Panc1 (cell line): Measurements from ENCODE around the gene POLR3H. TPM values are rescaled to one million over a fixed set of nuclear protein-coding genes. Genes with fewer than 3 reads are reported as not detected.

Source experiments
- ATAC-seq: fragments of 200-7000 bp; cut with Tn5 transposase; 2 replicates; pipeline ENCODE4 v1.9.1; 2020; ENCODE audit warnings: mild to moderate bottlenecking, moderate library complexity
- BruUV-seq: library from RNA; stranded (reverse); fragments of 400-500 nt; replicated peaks from 2 replicates; lab custom pipeline; 2021; lab: Mats Ljungman, UMichigan
- CTCF ChIA-PET: fragments of 300-600 bp; sonication (Branson Sonifier 250); formaldehyde crosslinking; loops from one replicate; lab custom pipeline; 2022; ENCODE audit warnings: antibody characterized with exemption; lab: Charles Lee
- POLR2A ChIA-PET: fragments of 300-600 bp; sonication (Branson Sonifier 250); formaldehyde crosslinking; loops from one replicate; lab custom pipeline; 2022; ENCODE audit warnings: antibody characterized with exemption; lab: Charles Lee
- DNase-seq: peaks from one replicate; pipeline ENCODE4 v3.0.0-alpha.2; 2010; ENCODE audit warnings: low read depth, low spot score
- H3K27ac ChIP-seq: 2 replicates; pipeline ENCODE4 v1.5.1; 2011; ENCODE audit warnings: mild to moderate bottlenecking, low read length, inconsistent platforms
- H3K27me3 ChIP-seq: fragments of 200-500 bp; sonication (Bioruptor generic); 2 replicates; pipeline ENCODE4 v1.6.0; 2014; ENCODE audit warnings: low read length, inconsistent platforms; ENCODE audit not compliant: control insufficient read depth, insufficient read depth
- H3K36me3 ChIP-seq: fragments of 200-500 bp; sonication (Bioruptor generic); 2 replicates; pipeline ENCODE4 v1.5.1; 2014; ENCODE audit warnings: inconsistent platforms, mild to moderate bottlenecking, low read length, moderate library complexity; ENCODE audit not compliant: control insufficient read depth, insufficient read depth
- H3K4me1 ChIP-seq: 2 replicates; pipeline ENCODE4 v1.5.1; 2011; ENCODE audit warnings: inconsistent platforms, mild to moderate bottlenecking, low read length, moderate library complexity; ENCODE audit not compliant: control insufficient read depth, insufficient read depth
- H3K4me3 ChIP-seq, 2 experiments: 2 replicates each; pipeline ENCODE4 v1.5.1; 2011 to 2012; ENCODE audit warnings: low read depth in 2 of 2, low read length in 2 of 2, mild to moderate bottlenecking in 2 of 2, inconsistent platforms in 1 of 2, moderate library complexity in 1 of 2
- H3K9me3 ChIP-seq: fragments of 200-500 bp; sonication (Bioruptor generic); 2 replicates; pipeline ENCODE4 v1.5.1; 2014; ENCODE audit warnings: low read depth, mild to moderate bottlenecking, inconsistent platforms, low read length, moderate library complexity; ENCODE audit not compliant: control insufficient read depth, insufficient read depth
- CTCF ChIP-seq: fragments of 450-650 bp; IDR thresholded peaks from 2 replicates; pipeline ENCODE4 v1.5.1; 2017; ENCODE audit warnings: mild to moderate bottlenecking
- POLR2AphosphoS5 ChIP-seq: IDR thresholded peaks from 2 replicates; pipeline ENCODE4 v1.6.1; 2012; ENCODE audit warnings: mild to moderate bottlenecking, low read depth, low read length, moderate library complexity
- SIN3A ChIP-seq: IDR thresholded peaks from 2 replicates; pipeline ENCODE4 v1.6.1; 2012; ENCODE audit warnings: low read depth, mild to moderate bottlenecking, low read length, moderate library complexity, borderline replicate concordance; ENCODE audit not compliant: insufficient read depth
- TCF7L2 ChIP-seq: IDR thresholded peaks from 2 replicates; pipeline ENCODE4 v1.6.1; 2011; ENCODE audit warnings: mild to moderate bottlenecking, low read depth, low read length, inconsistent platforms
- in situ Hi-C: cut with HindIII; loops from 2 replicates; pipeline ENCODE4 v1.10.0; 2016; ENCODE audit warnings: low sequenced_read_pairs, low pct_unique_long_range_greater_than_20kb
- intact Hi-C: fragments of 100-400 bp; cut with micrococcal nuclease; formaldehyde crosslinking; loops from one replicate; pipeline ENCODE4 v1.10.0; 2022; ENCODE audit not compliant: unreplicated experiment
- total RNA-seq: library from RNA; stranded (reverse); gene quantifications from one replicate; pipeline ENCODE4 v1.2.1, GENCODE V29; 2021; ENCODE audit not compliant: unreplicated experiment
- TF ChIP-seq, protein P1 (sequence below), 2 experiments: IDR thresholded peaks; 2 replicates each; pipeline ENCODE4 v1.6.1; 2011 to 2012; ENCODE audit warnings: low read depth in 2 of 2, control low read depth in 1 of 2, low read length in 1 of 2, mild to moderate bottlenecking in 1 of 2, moderate library complexity in 1 of 2; ENCODE audit not compliant: insufficient read depth in 1 of 2

The POLR3H gene
- total RNA-seq, 1 experiment from 2014 or later: 46.6 TPM

GRCh38 chr22:41555325-41555982 lies 11.2 kb upstream of the POLR3H start:
- H3K4me3 ChIP-seq: no peak overlapping the region
- CTCF ChIA-PET: no interaction called here
- in situ Hi-C loops: no loop called here

DNA sequence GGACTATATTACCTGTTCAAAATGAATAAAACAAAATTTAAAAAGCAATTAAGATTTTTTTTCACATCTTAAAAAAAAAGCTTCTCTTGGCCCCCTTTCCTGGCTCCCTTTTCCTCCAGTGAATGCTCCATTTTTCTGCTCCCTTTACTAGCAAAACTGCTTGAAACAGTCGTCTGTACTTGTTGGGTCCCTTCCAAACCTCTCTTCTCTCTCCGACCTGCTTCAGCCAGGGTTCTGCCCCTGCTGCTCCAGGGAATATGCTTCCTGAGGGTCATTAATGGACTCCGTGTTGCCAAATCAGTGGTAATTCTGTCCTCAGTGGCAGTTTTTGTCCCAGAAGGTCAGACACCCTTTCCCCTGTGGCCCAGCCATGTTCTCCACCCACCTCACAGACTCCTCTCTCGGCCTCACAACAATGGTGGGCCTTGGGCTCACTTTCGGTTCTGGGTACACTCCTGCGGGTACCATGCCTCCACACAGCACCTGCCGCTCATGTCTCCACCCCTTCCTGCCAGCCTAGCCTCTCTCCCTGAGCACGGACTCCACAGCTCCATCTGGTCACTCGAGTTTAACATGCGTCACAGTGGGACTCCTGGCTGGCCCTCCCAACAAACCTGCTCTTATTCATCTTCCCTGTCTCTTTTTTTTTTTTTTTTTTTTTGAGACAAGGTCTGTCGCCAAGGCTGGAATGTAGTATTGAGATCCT lies 7.8 kb upstream of the POLR3H start:
- intact Hi-C loops: no loop called here
- Histone ChIP-seq H3K36me3 (no peaks in the 10 kb centered on the region), H3K4me1 (peaks cover 7% of the 10 kb centered on the region; the same call in 1 of the 2 replicates), H3K4me3 (no peak overlapping the region), H3K9me3 (no peaks in the 10 kb centered on the region), H3K27ac (no peak overlapping the region), H3K27me3 (no peaks in the 10 kb centered on the region)
- DNase-seq: no peak
- in situ Hi-C loops: no loop called here
- ATAC-seq: no peak
- no TSS peak for BruUV-seq
- no peak for TF ChIP-seq TCF7L2
- no peak for TF ChIP-seq SIN3A
- TF ChIP-seq, protein P1, sequence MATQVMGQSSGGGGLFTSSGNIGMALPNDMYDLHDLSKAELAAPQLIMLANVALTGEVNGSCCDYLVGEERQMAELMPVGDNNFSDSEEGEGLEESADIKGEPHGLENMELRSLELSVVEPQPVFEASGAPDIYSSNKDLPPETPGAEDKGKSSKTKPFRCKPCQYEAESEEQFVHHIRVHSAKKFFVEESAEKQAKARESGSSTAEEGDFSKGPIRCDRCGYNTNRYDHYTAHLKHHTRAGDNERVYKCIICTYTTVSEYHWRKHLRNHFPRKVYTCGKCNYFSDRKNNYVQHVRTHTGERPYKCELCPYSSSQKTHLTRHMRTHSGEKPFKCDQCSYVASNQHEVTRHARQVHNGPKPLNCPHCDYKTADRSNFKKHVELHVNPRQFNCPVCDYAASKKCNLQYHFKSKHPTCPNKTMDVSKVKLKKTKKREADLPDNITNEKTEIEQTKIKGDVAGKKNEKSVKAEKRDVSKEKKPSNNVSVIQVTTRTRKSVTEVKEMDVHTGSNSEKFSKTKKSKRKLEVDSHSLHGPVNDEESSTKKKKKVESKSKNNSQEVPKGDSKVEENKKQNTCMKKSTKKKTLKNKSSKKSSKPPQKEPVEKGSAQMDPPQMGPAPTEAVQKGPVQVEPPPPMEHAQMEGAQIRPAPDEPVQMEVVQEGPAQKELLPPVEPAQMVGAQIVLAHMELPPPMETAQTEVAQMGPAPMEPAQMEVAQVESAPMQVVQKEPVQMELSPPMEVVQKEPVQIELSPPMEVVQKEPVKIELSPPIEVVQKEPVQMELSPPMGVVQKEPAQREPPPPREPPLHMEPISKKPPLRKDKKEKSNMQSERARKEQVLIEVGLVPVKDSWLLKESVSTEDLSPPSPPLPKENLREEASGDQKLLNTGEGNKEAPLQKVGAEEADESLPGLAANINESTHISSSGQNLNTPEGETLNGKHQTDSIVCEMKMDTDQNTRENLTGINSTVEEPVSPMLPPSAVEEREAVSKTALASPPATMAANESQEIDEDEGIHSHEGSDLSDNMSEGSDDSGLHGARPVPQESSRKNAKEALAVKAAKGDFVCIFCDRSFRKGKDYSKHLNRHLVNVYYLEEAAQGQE (IDR thresholded peaks at IDR 0.05; ENCODE audit: insufficient read depth in 1 of 2, low read depth in 2 of 2, low read length in 1 of 2): no peak
- CTCF ChIA-PET: no interaction called here
- POLR2A ChIA-PET: interaction anchor here (0.6 to 1.0 kb wide), 2 partner anchors 19 to 120 kb away, joined by 6 to 11 read pairs; no protein-coding TSS in a partner anchor

More at GRCh38 chr22:41555325-41555982, 11.2 kb upstream of the POLR3H start:
- POLR2A ChIA-PET: interaction anchor here (0.7 kb wide), 1 partner anchor 65 kb away, joined by 12 read pairs; the partner anchor contains the start of genes DESI1 and XRCC6
- TF ChIP-seq POLR2AphosphoS5: no peak
- no peaks in the 10 kb centered on the region for H3K27me3 ChIP-seq
- no peak; the same call in 1 of the 2 replicates for ATAC-seq
- no TSS peak for BruUV-seq
- peaks cover 19% of the 10 kb centered on the region for H3K4me1 ChIP-seq
- H3K9me3 ChIP-seq: no peaks in the 10 kb centered on the region
- intact Hi-C loops: no loop called here
- no peaks in the 10 kb centered on the region for H3K36me3 ChIP-seq
- peak overlapping the region; percentile 39; the same call in 1 of the 2 replicates for H3K27ac ChIP-seq
- no peak for DNase-seq

DNA sequence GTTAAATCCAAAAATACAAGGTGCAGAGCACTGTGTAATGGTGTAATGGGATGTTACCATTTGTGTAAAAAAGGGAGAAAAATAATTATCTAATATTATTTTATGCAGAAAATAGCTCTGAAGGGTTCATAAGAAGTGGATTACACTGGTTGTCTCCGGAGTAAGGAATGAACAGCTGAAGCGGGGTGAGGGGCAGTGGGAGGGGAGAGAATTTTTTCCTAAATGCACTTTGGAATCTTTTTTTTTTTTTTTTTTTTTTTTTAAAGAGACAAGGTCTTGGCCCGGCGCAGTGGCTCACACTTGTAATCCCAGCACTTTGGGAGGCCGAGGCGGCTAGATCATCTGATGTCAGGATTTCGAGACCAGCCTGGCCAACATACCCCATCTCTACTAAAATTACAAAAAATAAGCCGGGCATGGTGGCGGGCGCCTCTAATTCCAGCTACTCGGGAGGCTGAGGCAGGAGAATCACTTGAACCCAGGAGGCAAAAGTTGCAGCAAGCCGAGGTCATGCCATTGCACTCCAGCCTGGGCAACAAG lies 6.8 kb upstream of the POLR3H start:
- peaks cover 7% of the 10 kb centered on the region; the same call in 1 of the 2 replicates for H3K4me1 ChIP-seq
- H3K27ac ChIP-seq: no peak overlapping the region
- CTCF ChIA-PET: no interaction called here
- no peak for ATAC-seq
- no peaks in the 10 kb centered on the region for H3K27me3 ChIP-seq
- TF ChIP-seq TCF7L2: no peak
- no peak for TF ChIP-seq SIN3A
- TF ChIP-seq CTCF: no peak
- TF ChIP-seq, protein P1 (IDR thresholded peaks at IDR 0.05; ENCODE audit: insufficient read depth in 1 of 2, low read depth in 2 of 2, low read length in 1 of 2): no peak
- TF ChIP-seq POLR2AphosphoS5: no peak
- in situ Hi-C loops (no loop called here), intact Hi-C loops (no loop called here)
- H3K9me3 ChIP-seq: no peaks in the 10 kb centered on the region
- POLR2A ChIA-PET: interaction anchor here (1.0 kb wide), 1 partner anchor 119 kb away, joined by 6 read pairs; no protein-coding TSS in a partner anchor
- H3K4me3 ChIP-seq: no peak overlapping the region
- DNase-seq: no peak
- no TSS peak for BruUV-seq
- H3K36me3 ChIP-seq: no peaks in the 10 kb centered on the region
